Keratinocyte (primary cell): ENCODE data around the gene COL9A3. TPM values are rescaled to one million over a fixed set of nuclear protein-coding genes. Genes with fewer than 3 reads are reported as not detected.

Experiments
- DNase-seq: peaks from one replicate; pipeline ENCODE4 v3.0.0-alpha.2; 2011; ENCODE audit warnings: low read depth, missing footprints, low spot score
- FAIRE-seq: peaks from 2 replicates; lab custom pipeline; 2011; peaks lifted over from hg19 to GRCh38; lab: Jason Lieb, UNC
- H2AFZ ChIP-seq: 2 replicates; pipeline ENCODE4 v1.6.0; 2012; ENCODE audit warnings: low read length, control low read depth, inconsistent platforms; ENCODE audit not compliant: control insufficient read depth
- H3K27ac ChIP-seq: 2 replicates; pipeline ENCODE4 v1.5.1; 2011; ENCODE audit warnings: low read length; ENCODE audit not compliant: control insufficient read depth, insufficient read depth
- H3K27me3 ChIP-seq: 3 replicates; pipeline ENCODE4 v1.6.0; 2011; ENCODE audit warnings: low read length; ENCODE audit not compliant: control insufficient read depth, insufficient read depth; ENCODE audit errors: extremely low read depth
- H3K36me3 ChIP-seq, 2 experiments: 2 replicates in 1 of 2; 3 replicates in 1 of 2; pipeline ENCODE4 v1.5.1; 2011; ENCODE audit warnings: low read length in 2 of 2, mild to moderate bottlenecking in 1 of 2; ENCODE audit not compliant: control insufficient read depth in 2 of 2, insufficient read depth in 2 of 2; ENCODE audit errors: extremely low read depth in 1 of 2
- H3K4me1 ChIP-seq: 3 replicates; pipeline ENCODE4 v1.5.1; 2011; ENCODE audit warnings: low read length; ENCODE audit not compliant: control insufficient read depth, insufficient read depth; ENCODE audit errors: extremely low read depth
- H3K4me2 ChIP-seq: 3 replicates; pipeline ENCODE4 v1.6.0; 2011; ENCODE audit warnings: low read depth, low read length; ENCODE audit not compliant: control insufficient read depth, insufficient read depth; ENCODE audit errors: extremely low read depth
- H3K4me3 ChIP-seq, 3 experiments: fragments of 200-600 bp in 1 of 3; sonication (generic) in 1 of 3; 2 replicates in 2 of 3; 3 replicates in 1 of 3; pipeline ENCODE4 v1.5.1; 2011 to 2016; ENCODE audit warnings: low read length in 3 of 3, mild to moderate bottlenecking in 3 of 3, control low read depth in 2 of 3, inconsistent platforms in 1 of 3, low read depth in 1 of 3, mixed read lengths in 1 of 3, mixed run types in 1 of 3, moderate library complexity in 1 of 3; ENCODE audit not compliant: control insufficient read depth in 2 of 3, insufficient read depth in 2 of 3; ENCODE audit errors: extremely low read depth in 1 of 3
- H3K79me2 ChIP-seq: 2 replicates; pipeline ENCODE4 v1.6.0; 2012; ENCODE audit warnings: low read length; ENCODE audit not compliant: control insufficient read depth, insufficient read depth
- H3K9ac ChIP-seq: 3 replicates; pipeline ENCODE4 v1.6.0; 2011; ENCODE audit warnings: low read length; ENCODE audit not compliant: control insufficient read depth, insufficient read depth; ENCODE audit errors: extremely low read depth
- H3K9me1 ChIP-seq: 3 replicates; pipeline ENCODE4 v1.6.0; 2011; ENCODE audit warnings: low read length; ENCODE audit not compliant: control insufficient read depth, insufficient read depth; ENCODE audit errors: extremely low read depth
- H3K9me3 ChIP-seq: 2 replicates; pipeline ENCODE4 v1.5.1; 2012; ENCODE audit warnings: low read depth, low read length; ENCODE audit not compliant: control insufficient read depth
- H4K20me1 ChIP-seq: 3 replicates; pipeline ENCODE4 v1.6.0; 2011; ENCODE audit warnings: low read length; ENCODE audit not compliant: control insufficient read depth, insufficient read depth; ENCODE audit errors: extremely low read depth
- CTCF ChIP-seq, 3 experiments: IDR thresholded peaks in 1 of 3; conservative IDR thresholded peaks in 1 of 3; optimal IDR thresholded peaks in 1 of 3; 2 replicates in 2 of 3; 3 replicates in 1 of 3; pipeline versions ENCODE3 to v1.5.1; 2011; ENCODE audit warnings: low read length in 3 of 3, mild to moderate bottlenecking in 3 of 3, moderate library complexity in 2 of 3, control low read depth in 1 of 3, inconsistent platforms in 1 of 3; ENCODE audit not compliant: insufficient read depth in 2 of 3; ENCODE audit errors: extremely low read depth in 1 of 3
- EZH2 ChIP-seq: IDR thresholded peaks from one replicate; pipeline ENCODE4 v1.6.1; 2012; ENCODE audit warnings: inconsistent platforms, mild to moderate bottlenecking, low read length, moderate library complexity
- dilution Hi-C: fragments of 300-500 bp; cut with MboI; formaldehyde crosslinking; loops from one replicate; pipeline ENCODE4 v1.7.0; 2020; ENCODE audit warnings: low sequenced_read_pairs; ENCODE audit not compliant: extremely low pct_ligation_motif_present
- polyA plus RNA-seq, 5 experiments: library from polyadenylated mRNA; depleted of rRNA in 3 of 5; stranded (reverse) in 3 of 5; stranded (forward) in 1 of 5; unstranded in 1 of 5; fragments of >200 nt; gene quantifications; 1 replicate in 1 of 5; 2 replicates in 3 of 5; 3 replicates in 1 of 5; pipeline versions ENCODE4 v1.2.1 to v1.2.3, GENCODE V29; 2011 to 2012; ENCODE audit warnings: missing spikeins in 2 of 5, low read depth in 1 of 5, low replicate concordance in 1 of 5

Gene COL9A3
- polyA plus RNA-seq, 1 donor (not counting 4 experiments of a cell fraction or from before 2014, with no cell fraction given): 4.8 TPM

GRCh38 chr20:62880935-62881661, 64.2 kb downstream of the COL9A3 start:
- Histone ChIP-seq H4K20me1 (no peaks in the 10 kb centered on the region), H3K27me3 (no peaks in the 10 kb centered on the region), H3K9me1 (no peaks in the 10 kb centered on the region), H3K4me1 (peaks cover 4% of the 10 kb centered on the region), H3K9me3 (no peaks in the 10 kb centered on the region), H2AFZ (no peak overlapping the region), H3K4me3 (no peak overlapping the region), H3K79me2 (no peaks in the 10 kb centered on the region), H3K9ac (no peak overlapping the region), H3K36me3 (peaks cover 4 to 10% of the 10 kb centered on the region in 2 experiments), H3K4me2 (no peak overlapping the region), H3K27ac (no peak overlapping the region)
- TF ChIP-seq CTCF (optimal IDR thresholded peaks at IDR 0.05 in 1 of 3, IDR thresholded peaks at IDR 0.05 in 1 of 3, conservative IDR thresholded peaks at IDR 0.05 in 1 of 3; ENCODE audit: extremely low read depth in 1 of 3, insufficient read depth in 2 of 3, low read length in 3 of 3) (no peak), EZH2 (no peak)
- DNase-seq (no peak), FAIRE-seq (no peak)
- dilution Hi-C loops: no loop called here

GRCh38 chr20:62881662-62882395, 65.0 kb downstream of the COL9A3 start:
- no peaks in the 10 kb centered on the region for H3K4me1 ChIP-seq
- no peaks in the 10 kb centered on the region for H3K79me2 ChIP-seq
- H3K4me3 ChIP-seq: no peak overlapping the region
- no peak overlapping the region for H2AFZ ChIP-seq
- dilution Hi-C loops: no loop called here
- DNase-seq: no peak
- H3K27me3 ChIP-seq: no peaks in the 10 kb centered on the region
- H3K27ac ChIP-seq: no peak overlapping the region
- no peak overlapping the region for H3K9ac ChIP-seq
- H3K4me2 ChIP-seq: no peak overlapping the region
- FAIRE-seq: no peak
- peaks cover 8 to 10% of the 10 kb centered on the region in 2 experiments for H3K36me3 ChIP-seq
- H3K9me3 ChIP-seq: no peaks in the 10 kb centered on the region
- H4K20me1 ChIP-seq: no peaks in the 10 kb centered on the region
- no peaks in the 10 kb centered on the region for H3K9me1 ChIP-seq
- no peak for TF ChIP-seq EZH2
- TF ChIP-seq CTCF (optimal IDR thresholded peaks at IDR 0.05 in 1 of 3, IDR thresholded peaks at IDR 0.05 in 1 of 3, conservative IDR thresholded peaks at IDR 0.05 in 1 of 3; ENCODE audit: extremely low read depth in 1 of 3, insufficient read depth in 2 of 3, low read length in 3 of 3): no peak
